Measurements from ENCODE around the gene FHIT.
"Not testable (repeated sequence)": the region's sequence is repeated elsewhere in the genome, so short reads cannot be mapped to it uniquely, and the experiment has no call there.

The FHIT gene

GRCh38 chr3:60737633-60738399 is 513.4 kb downstream of the FHIT start:
- no peak for DNase-seq (ENCODE audit: low read depth in 2 of 3, low spot score in 1 of 3)

GRCh38 chr3:60730371-60730770 is 520.9 kb downstream of the FHIT start:
- DNase-seq (ENCODE audit: low read depth in 2 of 3, low spot score in 1 of 3): no peak

GRCh38 chr3:60729056-60729455 is 522.2 kb downstream of the FHIT start:
- no peak for DNase-seq (ENCODE audit: low read depth in 2 of 3, low spot score in 1 of 3)

DNA sequence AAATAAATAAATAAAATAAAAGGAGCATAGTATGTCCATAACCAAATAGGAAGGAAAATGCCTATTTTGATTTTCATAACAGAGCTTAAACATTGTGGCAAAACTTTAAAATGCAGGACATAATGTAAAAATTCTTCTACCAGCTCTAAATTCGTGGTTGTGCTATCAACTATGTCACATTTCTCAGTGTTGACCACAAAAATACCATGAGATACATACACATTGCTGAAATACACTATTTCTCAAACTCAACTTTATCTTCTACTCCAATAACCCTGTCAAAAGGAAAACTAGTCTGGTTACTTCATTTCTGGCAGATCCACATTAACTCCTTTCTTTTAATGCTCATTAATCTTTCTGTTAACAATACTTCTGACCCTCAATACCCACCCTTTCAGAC is 523.2 kb downstream of the FHIT start:
- no peak for DNase-seq (ENCODE audit: low read depth in 2 of 3, low spot score in 1 of 3)

- no peak for DNase-seq (ENCODE audit: low read depth in 2 of 3, low spot score in 1 of 3)
These were observed 530.5 kb downstream of the FHIT start for GRCh38 chr3:60720736-60721135.

DNA sequence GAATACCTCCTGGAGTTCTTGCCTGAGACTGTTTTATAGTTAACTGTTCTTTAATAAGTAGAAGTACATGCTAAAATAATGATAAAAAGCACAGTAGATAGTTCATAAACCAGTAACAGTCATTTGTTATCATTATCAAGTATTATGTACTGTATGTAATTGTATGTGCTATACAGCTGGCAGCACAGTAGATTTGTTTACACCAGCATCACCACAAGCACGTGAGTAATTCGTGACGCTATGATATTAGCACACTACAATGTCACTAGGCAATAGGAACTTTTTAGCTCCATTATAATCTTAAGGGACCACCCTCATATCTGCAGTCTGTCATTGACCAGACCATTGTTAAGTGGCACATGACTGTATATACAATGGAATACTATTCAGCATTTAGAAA is 534.7 kb downstream of the FHIT start:
- DNase-seq (ENCODE audit: low read depth in 2 of 3, low spot score in 1 of 3): no peak

GRCh38 chr3:60708191-60708975 is 542.9 kb downstream of the FHIT start:
- DNase-seq (ENCODE audit: low read depth in 2 of 3, low spot score in 1 of 3): no peak

DNA sequence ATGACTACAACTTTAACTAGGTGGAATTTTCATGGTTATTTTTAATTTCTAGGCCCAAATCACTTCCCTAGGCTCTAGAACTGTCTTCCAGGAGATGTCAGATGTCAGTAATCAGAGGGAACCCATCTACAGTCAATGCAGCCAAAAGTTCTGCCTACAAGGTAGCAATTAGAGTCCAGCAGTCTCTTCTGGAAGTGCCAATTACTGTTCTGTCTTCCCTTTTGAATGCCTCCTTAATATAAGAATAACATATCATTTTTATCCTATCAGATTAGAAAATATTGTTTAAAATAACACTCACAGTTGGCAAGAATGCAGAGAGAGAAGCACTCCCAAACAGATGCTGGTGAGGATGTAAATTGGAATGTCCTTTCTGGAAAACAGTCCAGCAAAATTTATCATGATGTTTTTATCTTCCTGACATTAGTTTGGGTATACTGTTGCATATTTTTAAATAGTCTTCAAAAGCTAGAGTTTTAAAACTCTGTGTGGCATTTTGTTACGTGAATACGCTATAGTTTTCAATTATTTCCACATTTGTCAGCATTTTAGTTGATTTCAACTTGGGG is 543.7 kb downstream of the FHIT start:
- no peak for DNase-seq (ENCODE audit: low read depth in 2 of 3, low spot score in 1 of 3)

- DNase-seq (ENCODE audit: low read depth in 2 of 3, low spot score in 1 of 3): no peak
These were observed 547.1 kb downstream of the FHIT start for GRCh38 chr3:60703956-60704736.

DNA sequence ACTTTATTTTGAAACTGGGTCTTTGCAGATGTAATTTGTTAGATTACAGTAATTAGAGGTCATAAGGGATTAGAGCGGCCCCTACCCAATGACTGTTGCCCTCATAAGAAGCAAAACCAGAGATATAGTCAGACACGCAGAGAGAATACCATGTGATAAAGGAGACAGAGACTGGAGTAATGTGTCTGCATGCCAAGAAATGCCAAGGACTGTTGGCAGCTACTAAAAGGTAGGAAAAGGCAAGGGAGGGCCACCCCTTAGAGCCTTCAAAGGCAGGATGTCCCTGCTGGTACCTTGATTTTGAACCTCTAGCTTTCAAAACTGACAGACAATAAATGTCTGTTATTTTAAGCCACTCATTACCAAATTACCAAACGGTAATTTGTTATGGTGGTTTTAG is 548.2 kb downstream of the FHIT start:
- DNase-seq (ENCODE audit: low read depth in 2 of 3, low spot score in 1 of 3): no peak

- DNase-seq (ENCODE audit: low read depth in 2 of 3, low spot score in 1 of 3): no peak
These were observed 553.1 kb downstream of the FHIT start for GRCh38 chr3:60698117-60698516.

GRCh38 chr3:60697132-60697531 is 554.1 kb downstream of the FHIT start:
- DNase-seq (ENCODE audit: low read depth in 2 of 3, low spot score in 1 of 3): no peak

DNA sequence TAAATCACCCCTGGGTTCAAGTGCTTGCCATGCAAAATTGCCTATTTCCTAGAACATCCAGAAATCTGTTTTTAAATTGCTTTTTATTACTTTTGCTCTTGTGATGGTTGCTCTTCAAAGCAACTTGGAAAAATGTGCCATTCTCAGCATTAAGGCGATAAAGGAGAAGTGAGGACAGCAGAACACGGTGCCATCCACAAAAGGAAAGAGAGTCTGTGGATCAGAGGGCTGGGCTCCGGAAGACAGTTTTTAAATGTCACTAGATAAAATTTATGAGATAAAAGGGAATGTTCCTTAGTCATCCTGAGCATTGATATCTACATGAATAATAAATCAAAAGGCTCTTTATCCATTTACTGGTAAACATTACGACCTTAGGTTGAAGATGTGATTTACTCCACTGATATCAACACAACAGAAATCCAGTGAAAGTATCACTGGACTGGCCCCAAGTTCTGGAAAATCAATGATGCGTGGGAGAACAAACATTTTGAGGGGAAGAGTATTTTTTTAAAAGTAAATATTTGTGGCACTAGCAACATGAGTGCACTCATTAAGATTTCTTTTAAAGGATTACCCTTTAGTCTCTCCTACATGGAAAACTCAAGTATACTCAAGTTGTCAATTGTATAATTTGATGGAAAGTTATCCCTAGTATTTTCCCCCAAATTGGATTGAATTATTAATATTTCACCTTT is 554.7 kb downstream of the FHIT start:
- no peak for DNase-seq (ENCODE audit: low read depth in 2 of 3, low spot score in 1 of 3)

DNA sequence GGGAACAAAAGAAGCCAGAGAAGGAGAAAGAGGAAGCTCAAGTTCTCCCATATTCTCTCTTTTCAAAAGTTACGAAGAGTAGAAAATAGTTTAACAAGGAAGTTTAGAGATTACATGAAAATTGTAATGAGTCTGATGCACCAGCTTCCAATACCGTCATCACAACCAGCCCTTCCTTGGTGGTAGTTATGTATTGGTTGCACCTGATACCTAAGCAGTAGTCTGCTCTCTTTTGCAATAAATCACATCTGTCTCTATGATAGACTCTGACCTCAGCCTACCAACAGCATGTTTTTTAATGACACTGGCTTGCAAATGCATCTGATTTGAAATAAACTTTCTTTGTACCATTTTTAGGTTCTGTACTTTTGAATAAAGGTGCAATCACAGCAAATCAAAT is 575.8 kb downstream of the FHIT start:
- no peak for DNase-seq (ENCODE audit: low read depth in 2 of 3, low spot score in 1 of 3)

DNA sequence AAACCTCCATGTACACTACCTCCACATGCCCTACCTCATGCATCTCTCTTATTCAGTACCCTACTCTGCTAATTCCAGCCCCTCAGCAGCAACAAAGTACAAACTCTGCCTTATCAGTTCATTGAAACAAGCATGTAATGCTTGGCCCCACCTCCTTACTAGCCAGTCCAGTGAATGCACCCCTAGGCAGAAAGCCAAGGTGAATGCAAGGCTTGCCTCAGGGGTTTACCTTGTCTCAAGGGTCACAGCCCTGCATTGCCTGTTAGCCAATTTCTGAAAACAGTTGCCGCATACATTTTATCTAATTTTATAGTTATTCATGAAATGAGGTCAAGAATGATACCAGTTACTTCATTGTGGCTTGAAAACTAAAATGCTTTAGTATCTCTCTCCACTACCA is 576.4 kb downstream of the FHIT start:
- DNase-seq (ENCODE audit: low read depth in 2 of 3, low spot score in 1 of 3): no peak

DNA sequence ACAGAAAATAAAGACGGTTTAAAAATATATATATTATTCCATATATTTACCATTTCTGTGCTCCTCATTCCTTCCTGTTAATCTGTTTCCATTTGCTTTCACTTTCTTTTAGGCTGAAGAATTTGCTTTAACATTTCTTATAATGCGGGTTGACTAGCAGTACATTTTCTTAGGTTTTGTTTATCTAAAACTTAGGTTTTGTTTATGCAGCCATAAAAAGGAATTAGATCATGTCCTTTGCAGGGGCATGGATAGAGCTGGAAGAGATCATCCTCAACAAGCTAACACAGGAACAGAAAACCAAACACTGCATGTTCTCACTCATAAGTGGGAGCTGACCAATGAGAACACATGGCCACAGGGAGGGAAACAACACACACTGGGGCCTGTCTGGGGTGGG is 578.1 kb downstream of the FHIT start:
- no peak for DNase-seq (ENCODE audit: low read depth in 2 of 3, low spot score in 1 of 3)

- DNase-seq (ENCODE audit: low read depth in 2 of 3, low spot score in 1 of 3): not testable (repeated sequence)
These were observed 578.9 kb downstream of the FHIT start for GRCh38 chr3:60672337-60672736.

DNA sequence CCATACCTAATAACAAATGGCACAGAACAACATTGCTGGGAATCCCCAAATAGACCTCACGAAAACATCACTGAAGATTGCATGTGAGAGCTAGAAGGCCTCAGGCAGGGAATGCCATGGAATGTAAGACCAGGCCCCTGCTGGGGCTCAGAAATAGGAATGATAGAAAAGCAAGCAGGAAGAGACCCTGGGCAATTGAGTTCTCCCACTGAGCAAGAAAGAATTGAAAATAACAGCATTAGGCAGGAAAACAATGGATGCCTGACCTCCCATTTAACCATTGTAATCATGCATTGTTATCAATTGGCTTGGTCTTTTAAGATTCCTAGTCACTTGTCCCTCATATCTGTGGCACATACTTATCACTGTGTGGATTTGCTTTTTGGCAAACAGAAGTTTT is 581.6 kb downstream of the FHIT start:
- no peak for DNase-seq (ENCODE audit: low read depth in 2 of 3, low spot score in 1 of 3)

DNA sequence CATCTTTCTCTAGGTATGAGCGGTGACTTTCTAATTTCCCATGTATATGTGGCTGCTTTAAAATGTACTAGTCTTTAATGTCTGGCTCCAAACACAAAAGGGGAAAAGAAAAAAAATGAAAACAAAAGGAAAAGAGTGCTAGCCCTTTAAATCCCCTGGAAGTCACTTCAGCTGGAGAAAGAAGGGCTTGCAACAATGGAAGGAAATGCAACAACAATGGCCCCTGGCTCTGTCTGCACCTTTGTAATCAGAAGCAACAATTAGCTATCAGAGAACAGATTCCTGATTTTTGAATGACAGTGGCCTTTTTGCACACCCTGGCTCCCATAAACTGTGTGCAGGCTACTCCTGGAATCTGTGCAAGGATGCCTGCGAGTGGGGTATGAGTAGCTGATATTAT is 591.2 kb downstream of the FHIT start:
- DNase-seq (ENCODE audit: low read depth in 2 of 3, low spot score in 1 of 3): no peak

GRCh38 chr3:60659098-60659497 is 592.2 kb downstream of the FHIT start:
- DNase-seq (ENCODE audit: low read depth in 2 of 3, low spot score in 1 of 3): no peak

- DNase-seq (ENCODE audit: low read depth in 2 of 3, low spot score in 1 of 3): no peak
These were observed 593.3 kb downstream of the FHIT start for GRCh38 chr3:60657972-60658371.

Data from stimulated activated CD4-positive, alpha-beta T cell treated with anti-CD3 and anti-CD28 coated beads, Interleukin-12 subunit alpha, Interleukin-12 subunit beta, amount 100 ng/mL, for 48 hours (primary cell).